H9 (cell line): Measurements from ENCODE around the gene SEPTIN7. TPM values are rescaled to one million over a fixed set of nuclear protein-coding genes. Genes with fewer than 3 reads are reported as not detected.

Experiments
- DNase-seq: peaks from one replicate; pipeline ENCODE4 v3.0.0-alpha.2; 2017
- H2AFZ ChIP-seq: one replicate; pipeline ENCODE4 v1.6.1; 2013; ENCODE audit warnings: mild to moderate bottlenecking, low read length, control low read depth, moderate library complexity
- H2AK5ac ChIP-seq: 2 replicates; pipeline ENCODE4 v1.6.1; 2013; ENCODE audit warnings: low read length, control low read depth, mixed read lengths; ENCODE audit not compliant: insufficient read length
- H2BK120ac ChIP-seq: one replicate; pipeline ENCODE4 v1.6.1; 2013; ENCODE audit warnings: low read depth, mild to moderate bottlenecking, low read length, control low read depth, inconsistent platforms; ENCODE audit not compliant: poor library complexity, severe bottlenecking
- H2BK12ac ChIP-seq: 2 replicates; pipeline ENCODE4 v1.6.1; 2013; ENCODE audit warnings: low read length, control low read depth, mixed read lengths, low read depth; ENCODE audit not compliant: insufficient read length
- H2BK15ac ChIP-seq: 2 replicates; pipeline ENCODE4 v1.6.1; 2013; ENCODE audit warnings: low read depth, low read length, control low read depth
- H2BK20ac ChIP-seq: one replicate; pipeline ENCODE4 v1.6.1; 2013; ENCODE audit warnings: low read depth, mild to moderate bottlenecking, low read length, control low read depth, inconsistent platforms; ENCODE audit not compliant: poor library complexity, severe bottlenecking
- H2BK5ac ChIP-seq: 2 replicates; pipeline ENCODE4 v1.6.1; 2013; ENCODE audit warnings: low read length, control low read depth, mixed read lengths; ENCODE audit not compliant: insufficient read length
- H3K14ac ChIP-seq: 2 replicates; pipeline ENCODE4 v1.6.1; 2013; ENCODE audit warnings: low read length, control low read depth; ENCODE audit not compliant: insufficient read depth
- H3K18ac ChIP-seq: 2 replicates; pipeline ENCODE4 v1.6.1; 2013; ENCODE audit warnings: low read depth, mild to moderate bottlenecking, mixed read lengths, low read length, control low read depth; ENCODE audit not compliant: insufficient read length
- H3K23ac ChIP-seq: 2 replicates; pipeline ENCODE4 v1.6.1; 2013; ENCODE audit warnings: low read length, control low read depth, mixed read lengths, low read depth; ENCODE audit not compliant: insufficient read length
- H3K23me2 ChIP-seq: 2 replicates; pipeline ENCODE4 v1.6.1; 2013; ENCODE audit warnings: low read depth, mild to moderate bottlenecking, mixed read lengths, low read length, control low read depth; ENCODE audit not compliant: insufficient read length, poor library complexity, severe bottlenecking
- H3K27ac ChIP-seq: 2 replicates; pipeline ENCODE4 v1.5.1; 2013; ENCODE audit warnings: low read length, control low read depth, mixed read lengths, low read depth; ENCODE audit not compliant: insufficient read length
- H3K27me3 ChIP-seq: 2 replicates; pipeline ENCODE4 v1.6.1; 2013; ENCODE audit warnings: low read length, control low read depth, inconsistent platforms; ENCODE audit not compliant: insufficient read depth
- H3K4ac ChIP-seq: 2 replicates; pipeline ENCODE4 v1.6.1; 2013; ENCODE audit warnings: low read depth, mild to moderate bottlenecking, control low read depth, inconsistent platforms, low read length, moderate library complexity
- H3K4me1 ChIP-seq: 2 replicates; pipeline ENCODE4 v1.6.1; 2013; ENCODE audit warnings: low read length, control low read depth, inconsistent platforms; ENCODE audit not compliant: insufficient read depth
- H3K4me2 ChIP-seq: 2 replicates; pipeline ENCODE4 v1.6.1; 2013; ENCODE audit warnings: low read length, control low read depth, mixed read lengths; ENCODE audit not compliant: insufficient read length, insufficient read depth
- H3K56ac ChIP-seq: 2 replicates; pipeline ENCODE4 v1.6.1; 2013; ENCODE audit warnings: low read depth, mild to moderate bottlenecking, mixed read lengths, low read length, control low read depth; ENCODE audit not compliant: insufficient read length
- H3K79me1 ChIP-seq: 2 replicates; pipeline ENCODE4 v1.6.1; 2013; ENCODE audit warnings: low read depth, mild to moderate bottlenecking, moderate library complexity, low read length, control low read depth, inconsistent platforms; ENCODE audit not compliant: insufficient read depth, poor library complexity, severe bottlenecking
- H3K79me2 ChIP-seq: 2 replicates; pipeline ENCODE4 v1.6.1; 2013; ENCODE audit warnings: low read length, control low read depth, inconsistent platforms; ENCODE audit not compliant: insufficient read depth
- H3K9ac ChIP-seq: 2 replicates; pipeline ENCODE4 v1.6.1; 2013; ENCODE audit warnings: low read length, control low read depth, mixed read lengths; ENCODE audit not compliant: insufficient read length; ENCODE audit errors: extremely low read depth
- H3K9me3 ChIP-seq: one replicate; pipeline ENCODE4 v1.6.1; 2013; ENCODE audit warnings: low read depth, low read length, inconsistent platforms; ENCODE audit not compliant: control insufficient read depth
- H3T11ph ChIP-seq: one replicate; pipeline ENCODE4 v1.6.1; 2013; ENCODE audit warnings: mild to moderate bottlenecking, low read length, control low read depth, inconsistent platforms
- H4K20me1 ChIP-seq: one replicate; pipeline ENCODE4 v1.6.1; 2013; ENCODE audit not compliant: control insufficient read depth, insufficient read length, insufficient read depth
- H4K5ac ChIP-seq: 2 replicates; pipeline ENCODE4 v1.6.1; 2013; ENCODE audit warnings: low read depth, mild to moderate bottlenecking, mixed read lengths, low read length, control low read depth; ENCODE audit not compliant: insufficient read length
- H4K8ac ChIP-seq: replicated peaks from 2 replicates; pipeline ENCODE4 v1.6.1; 2013; ENCODE audit warnings: low read length, control low read depth, mixed read lengths, low read depth; ENCODE audit not compliant: insufficient read length
- H4K91ac ChIP-seq: 2 replicates; pipeline ENCODE4 v1.6.1; 2013; ENCODE audit warnings: low read depth, mild to moderate bottlenecking, moderate library complexity, mixed read lengths, low read length, control low read depth; ENCODE audit not compliant: insufficient read length
- H3K27ac Mint-ChIP-seq, 3 experiments: 2 replicates in 2 of 3; 3 replicates in 1 of 3; pipeline ENCODE4 v1.8.0; 2020 to 2021; ENCODE audit warnings: mixed read lengths in 3 of 3, mild to moderate bottlenecking in 1 of 3, moderate library complexity in 1 of 3
- H3K27me3 Mint-ChIP-seq: 2 replicates; pipeline ENCODE4 v1.8.0; 2021; ENCODE audit warnings: low read depth, mild to moderate bottlenecking, moderate library complexity, mixed read lengths
- H3K36me3 Mint-ChIP-seq, 3 experiments: 2 replicates in 2 of 3; 3 replicates in 1 of 3; pipeline ENCODE4 v1.8.0; 2020 to 2021; ENCODE audit warnings: low read depth in 3 of 3, mixed read lengths in 3 of 3; ENCODE audit not compliant: insufficient read depth in 1 of 3
- H3K4me1 Mint-ChIP-seq, 2 experiments: 2 replicates each; pipeline ENCODE4 v1.8.0; 2020; ENCODE audit warnings: mixed read lengths in 2 of 2
- H3K4me3 Mint-ChIP-seq, 2 experiments: 2 replicates in 1 of 2; 3 replicates in 1 of 2; pipeline ENCODE4 v1.8.0; 2020 to 2021; ENCODE audit warnings: mild to moderate bottlenecking in 2 of 2, mixed read lengths in 2 of 2, moderate library complexity in 1 of 2
- H3K9me3 Mint-ChIP-seq, 2 experiments: 2 replicates in 1 of 2; 3 replicates in 1 of 2; pipeline ENCODE4 v1.8.0; 2020; ENCODE audit warnings: mild to moderate bottlenecking in 2 of 2, mixed read lengths in 2 of 2, moderate library complexity in 1 of 2
- CTCF ChIP-seq: fragments of 200-600 bp; sonication (generic); conservative IDR thresholded peaks from 3 replicates; pipeline ENCODE4 v1.8.0; 2021; ENCODE audit warnings: antibody characterized with exemption, mild to moderate bottlenecking
- WGBS: extraction: QIAGEN DNeasy Blood & Tissue Kit; methylation state at CpG from one replicate; pipeline ENCODE4 v1.1.7; 2013; ENCODE audit warnings: missing lambda C conversion rate, low lambda C conversion rate, mixed read lengths; ENCODE audit not compliant: insufficient read length; ENCODE audit errors: extremely low coverage; 5-methylcytosine and 5-hydroxymethylcytosine counted together
- total RNA-seq: library from RNA; stranded (reverse); gene quantifications from 2 replicates; pipeline ENCODE4 v1.2.1, GENCODE V29; 2021

Gene SEPTIN7
- total RNA-seq, 1 experiment from 2014 or later = 184 TPM

- no peak overlapping the region for H4K91ac ChIP-seq
- no peak overlapping the region for H3K27ac ChIP-seq
- no peak overlapping the region for H3K4ac ChIP-seq
- no peaks in the 10 kb centered on the region for H3K9me3 ChIP-seq
- Mint-ChIP-seq H3K4me3 (no peak overlapping the region), H3K27me3 (no peaks in the 10 kb centered on the region; the same call in 1 of the 2 replicates), H3K9me3 (peaks cover 12 to 13% of the 10 kb centered on the region in 2 experiments), H3K36me3 (peaks cover 5 to 11% (median 11%) of the 10 kb centered on the region in 3 experiments; a peak in 6 of 7 replicates), H3K27ac (no peak overlapping the region), H3K4me1 (peaks cover 5 to 9% of the 10 kb centered on the region in 2 experiments)
- no peak overlapping the region for H3K4me2 ChIP-seq
- no peaks in the 10 kb centered on the region for H3K4me1 ChIP-seq
- H3K79me1 ChIP-seq = no peaks in the 10 kb centered on the region
- H3K23me2 ChIP-seq = no peaks in the 10 kb centered on the region
- no peak overlapping the region for H2BK5ac ChIP-seq
- no peak overlapping the region for H3K18ac ChIP-seq
- no peak overlapping the region for H2BK12ac ChIP-seq
- H3T11ph ChIP-seq = no peak overlapping the region
- H3K9ac ChIP-seq = no peak overlapping the region
- H3K14ac ChIP-seq = no peak overlapping the region
- H4K20me1 ChIP-seq = no peaks in the 10 kb centered on the region
- H2BK120ac ChIP-seq = no peak overlapping the region
- H2BK15ac ChIP-seq = no peak overlapping the region
- no peak for TF ChIP-seq CTCF
- no peak overlapping the region for H2AFZ ChIP-seq
- H3K27me3 ChIP-seq = no peaks in the 10 kb centered on the region
- no peak for DNase-seq
- H2BK20ac ChIP-seq = no peak overlapping the region
- no peak overlapping the region for H4K8ac ChIP-seq
- H3K23ac ChIP-seq = no peak overlapping the region
- H4K5ac ChIP-seq = no peak overlapping the region
- no CpG with 5 or more reads among the region's 2 CpGs for WGBS
- H3K79me2 ChIP-seq = no peaks in the 10 kb centered on the region
- no peak overlapping the region for H3K56ac ChIP-seq
- no peak overlapping the region for H2AK5ac ChIP-seq
Observed at GRCh38 chr7:35785250-35785649, 15.6 kb upstream of the SEPTIN7 start.
